DMS53 treated with DMSO at 0.1 percent for 48 hours (cell line): ENCODE data around the gene WDR77.

Experiments used
- DNase-seq: peaks from one replicate; lab custom pipeline; 2025; ENCODE audit not compliant: unreplicated experiment; lab: John Stamatoyannopoulos, UW

WDR77 gene

GRCh38 chr1:111470596-111470995, 21.5 kb upstream of the WDR77 start:
- DNase-seq = no peak

- DNase-seq = no peak
These were observed 20.5 kb upstream of the WDR77 start for GRCh38 chr1:111469539-111469938.

GRCh38 chr1:111468717-111469100, 19.7 kb upstream of the WDR77 start:
- no peak for DNase-seq

GRCh38 chr1:111467865-111468716, 19.0 kb upstream of the WDR77 start:
- DNase-seq = no peak

GRCh38 chr1:111466480-111466879, 17.4 kb upstream of the WDR77 start:
- DNase-seq = no peak

- DNase-seq = no peak
These were observed 16.7 kb upstream of the WDR77 start for GRCh38 chr1:111465754-111466153.

GRCh38 chr1:111463029-111463683, 14.1 kb upstream of the WDR77 start:
- DNase-seq = no peak

- no peak for DNase-seq
These were observed 13.4 kb upstream of the WDR77 start for GRCh38 chr1:111462370-111463028.

GRCh38 chr1:111461765-111462164, 12.7 kb upstream of the WDR77 start:
- no peak for DNase-seq

GRCh38 chr1:111455642-111456031, 6.6 kb upstream of the WDR77 start:
- DNase-seq = no peak

- DNase-seq = no peak
These were observed 6.0 kb upstream of the WDR77 start for GRCh38 chr1:111454859-111455641.

GRCh38 chr1:111453706-111454105, 4.7 kb upstream of the WDR77 start:
- no peak for DNase-seq

GRCh38 chr1:111452581-111452980, 3.5 kb upstream of the WDR77 start:
- no peak for DNase-seq

GRCh38 chr1:111450185-111450584, 1.1 kb upstream of the WDR77 start:
- no peak for DNase-seq

GRCh38 chr1:111449703-111450017, 604 bp upstream of the WDR77 start:
- DNase-seq = no peak

GRCh38 chr1:111448482-111448917, 556 bp downstream of the WDR77 start:
- DNase-seq = no peak

- no peak for DNase-seq
These were observed 1.8 kb downstream of the WDR77 start for GRCh38 chr1:111446967-111447892.

GRCh38 chr1:111446546-111446945, 2.5 kb downstream of the WDR77 start:
- DNase-seq = no peak

- DNase-seq = no peak
These were observed 5.0 kb downstream of the WDR77 start for GRCh38 chr1:111444031-111444430.

GRCh38 chr1:111442457-111442856, 6.6 kb downstream of the WDR77 start:
- DNase-seq = no peak
